ENCODE results near the gene CACNA1D.
A peak's percentile ranks its signal among the peaks of the same experiment; 100 is the strongest.

Gene CACNA1D

GRCh38 chr3:53696401-53697172 lies 202.2 kb downstream of the CACNA1D start:
- DNase-seq, result no peak

- no peak for DNase-seq
These were observed 206.0 kb downstream of the CACNA1D start for GRCh38 chr3:53700441-53700840.

- DNase-seq, result no peak
These were observed 208.5 kb downstream of the CACNA1D start for GRCh38 chr3:53702776-53703530.

- no peak for DNase-seq
These were observed 209.4 kb downstream of the CACNA1D start for GRCh38 chr3:53703630-53704362.

- no peak for DNase-seq
These were observed 209.9 kb downstream of the CACNA1D start for GRCh38 chr3:53704363-53704725.

GRCh38 chr3:53705024-53705745 lies 210.8 kb downstream of the CACNA1D start:
- DNase-seq, result no peak

GRCh38 chr3:53705774-53706173 lies 211.4 kb downstream of the CACNA1D start:
- no peak for DNase-seq

GRCh38 chr3:53707222-53707621 lies 212.8 kb downstream of the CACNA1D start:
- no peak for DNase-seq

- no peak for DNase-seq
These were observed 213.7 kb downstream of the CACNA1D start for GRCh38 chr3:53708001-53708621.

- no peak for DNase-seq
These were observed 214.8 kb downstream of the CACNA1D start for GRCh38 chr3:53709256-53709655.

- DNase-seq, result peak; percentile 51
These were observed 215.7 kb downstream of the CACNA1D start for GRCh38 chr3:53709860-53710674.

GRCh38 chr3:53711387-53711786 lies 217.0 kb downstream of the CACNA1D start:
- DNase-seq, result no peak

GRCh38 chr3:53712817-53713388 lies 218.5 kb downstream of the CACNA1D start:
- no peak for DNase-seq

- DNase-seq, result no peak
These were observed 219.2 kb downstream of the CACNA1D start for GRCh38 chr3:53713626-53714025.

- no peak for DNase-seq
These were observed 221.5 kb downstream of the CACNA1D start for GRCh38 chr3:53715815-53716483.

GRCh38 chr3:53716998-53717397 lies 222.6 kb downstream of the CACNA1D start:
- no peak for DNase-seq

- DNase-seq, result no peak
These were observed 224.1 kb downstream of the CACNA1D start for GRCh38 chr3:53718462-53718861.

GRCh38 chr3:53719796-53720195 lies 225.4 kb downstream of the CACNA1D start:
- DNase-seq, result no peak

- no peak for DNase-seq
These were observed 227.0 kb downstream of the CACNA1D start for GRCh38 chr3:53721187-53722119.
